PC-3 (cell line): ENCODE measurements around the gene GPR137B.

Source experiments
- EZH2 ChIP-seq: fragments of 300-600 bp; sonication (generic); IDR thresholded peaks from one replicate; pipeline ENCODE4 v1.6.1; 2017; ENCODE audit warnings: antibody characterized with exemption, mild to moderate bottlenecking, low read length; ENCODE audit not compliant: unreplicated experiment
- EZH2phosphoT487 ChIP-seq: fragments of 300-600 bp; sonication (generic); IDR thresholded peaks from 2 replicates; pipeline ENCODE4 v1.6.1; 2018; ENCODE audit warnings: mild to moderate bottlenecking, antibody characterized with exemption, low read length, borderline replicate concordance
- TF ChIP-seq, protein P1 (sequence below): fragments of 300-600 bp; sonication (generic); conservative IDR thresholded peaks from 2 replicates; pipeline ENCODE4 v1.5.1; 2017; ENCODE audit warnings: antibody characterized with exemption, low read depth, mild to moderate bottlenecking, low read length

DNA sequence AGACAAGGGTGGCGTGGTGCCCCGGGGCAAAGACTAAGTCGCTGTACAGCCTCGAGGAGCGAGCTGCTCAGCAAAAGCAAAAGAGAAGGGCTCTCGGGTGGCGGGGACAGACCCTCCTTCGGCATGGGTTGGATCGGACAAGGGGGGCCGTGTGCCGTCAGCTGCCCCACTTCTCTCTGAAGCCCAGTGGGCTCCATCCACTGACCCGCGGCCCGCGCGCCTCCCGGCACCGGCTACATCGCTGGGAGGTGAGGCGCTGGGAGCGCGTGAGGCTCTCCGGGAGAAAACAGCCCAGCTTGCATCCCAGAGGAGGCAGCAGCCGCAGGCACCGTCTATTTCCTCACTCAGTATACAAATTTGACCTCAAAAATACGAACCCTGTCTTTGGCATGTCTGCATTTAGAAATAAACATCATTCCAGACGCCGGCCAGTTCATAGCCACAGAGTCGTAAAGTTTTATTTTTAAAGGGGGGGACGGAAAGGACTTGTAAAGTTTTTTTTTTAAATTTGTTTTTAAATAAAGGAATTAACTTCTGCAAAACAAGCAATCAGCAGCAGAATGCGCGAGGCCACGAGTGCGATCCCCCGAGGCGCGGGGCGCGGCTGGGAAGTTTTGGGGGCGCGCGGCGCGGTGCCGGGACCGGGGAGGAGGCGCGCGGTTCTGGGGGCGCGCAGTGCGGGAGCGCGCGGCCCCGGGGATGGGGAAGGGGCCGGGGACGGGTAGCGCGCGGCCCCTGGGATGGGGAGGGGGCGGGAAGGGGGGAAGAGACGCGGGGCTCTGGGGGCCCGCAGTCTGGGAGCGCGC lies 689 bp upstream of the GPR137B start:
- TF ChIP-seq, protein P1, sequence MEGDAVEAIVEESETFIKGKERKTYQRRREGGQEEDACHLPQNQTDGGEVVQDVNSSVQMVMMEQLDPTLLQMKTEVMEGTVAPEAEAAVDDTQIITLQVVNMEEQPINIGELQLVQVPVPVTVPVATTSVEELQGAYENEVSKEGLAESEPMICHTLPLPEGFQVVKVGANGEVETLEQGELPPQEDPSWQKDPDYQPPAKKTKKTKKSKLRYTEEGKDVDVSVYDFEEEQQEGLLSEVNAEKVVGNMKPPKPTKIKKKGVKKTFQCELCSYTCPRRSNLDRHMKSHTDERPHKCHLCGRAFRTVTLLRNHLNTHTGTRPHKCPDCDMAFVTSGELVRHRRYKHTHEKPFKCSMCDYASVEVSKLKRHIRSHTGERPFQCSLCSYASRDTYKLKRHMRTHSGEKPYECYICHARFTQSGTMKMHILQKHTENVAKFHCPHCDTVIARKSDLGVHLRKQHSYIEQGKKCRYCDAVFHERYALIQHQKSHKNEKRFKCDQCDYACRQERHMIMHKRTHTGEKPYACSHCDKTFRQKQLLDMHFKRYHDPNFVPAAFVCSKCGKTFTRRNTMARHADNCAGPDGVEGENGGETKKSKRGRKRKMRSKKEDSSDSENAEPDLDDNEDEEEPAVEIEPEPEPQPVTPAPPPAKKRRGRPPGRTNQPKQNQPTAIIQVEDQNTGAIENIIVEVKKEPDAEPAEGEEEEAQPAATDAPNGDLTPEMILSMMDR, result no peak
- TF ChIP-seq EZH2phosphoT487 (no peak), EZH2 (no peak)
